Stimulated activated naive CD8-positive, alpha-beta T cell treated with anti-CD3 and anti-CD28 coated beads, Interleukin-15, Interleukin-2, amounts not matched to agents 100 ng/mL and 50 ng/mL, for 24 hours (primary cell): ENCODE results near the gene FRMD8.

Source experiments
- H3K27ac Mint-ChIP-seq: one replicate; pipeline ENCODE4 v1.8.0; 2021; ENCODE audit warnings: mild to moderate bottlenecking, mixed read lengths
- H3K27me3 Mint-ChIP-seq: one replicate; pipeline ENCODE4 v1.8.0; 2021; ENCODE audit warnings: mixed read lengths
- H3K36me3 Mint-ChIP-seq: one replicate; pipeline ENCODE4 v1.8.0; 2021; ENCODE audit warnings: low read depth, mixed read lengths
- H3K4me1 Mint-ChIP-seq: one replicate; pipeline ENCODE4 v1.8.0; 2021; ENCODE audit warnings: low read depth, mixed read lengths
- H3K4me3 Mint-ChIP-seq: one replicate; pipeline ENCODE4 v1.8.0; 2021; ENCODE audit warnings: mild to moderate bottlenecking, mixed read lengths
- H3K9me3 Mint-ChIP-seq: one replicate; pipeline ENCODE4 v1.8.0; 2021; ENCODE audit warnings: mixed read lengths

The FRMD8 gene

DNA sequence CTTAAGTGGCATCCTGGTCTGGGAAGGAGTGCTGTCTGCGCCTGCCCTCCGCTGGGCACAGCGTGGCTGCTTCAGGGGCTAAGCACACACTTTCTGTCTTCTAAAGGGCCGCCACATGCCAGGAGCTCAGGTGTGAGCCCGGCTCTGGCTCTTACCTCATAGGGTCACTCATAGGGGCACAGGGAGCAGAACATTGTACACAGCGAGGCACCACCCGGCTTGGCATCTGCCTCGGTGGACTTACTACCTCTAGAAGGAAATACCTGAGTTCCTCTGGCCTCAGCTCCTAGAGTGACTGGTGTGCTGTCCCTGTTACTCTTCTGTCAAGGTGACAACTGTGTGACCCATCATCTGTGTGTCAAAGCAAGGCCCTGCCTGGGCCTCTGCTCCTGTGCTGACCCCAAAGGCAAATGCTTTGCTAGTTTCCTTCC lies 49.6 kb downstream of the FRMD8 start:
- no peaks in the 10 kb centered on the region for H3K9me3 Mint-ChIP-seq
- H3K4me3 Mint-ChIP-seq: no peak overlapping the region
- no peaks in the 10 kb centered on the region for H3K27me3 Mint-ChIP-seq
- H3K36me3 Mint-ChIP-seq: peaks cover 71% of the 10 kb centered on the region
- H3K27ac Mint-ChIP-seq: peak overlapping the region; percentile 61
- H3K4me1 Mint-ChIP-seq: peaks cover 90% of the 10 kb centered on the region

DNA sequence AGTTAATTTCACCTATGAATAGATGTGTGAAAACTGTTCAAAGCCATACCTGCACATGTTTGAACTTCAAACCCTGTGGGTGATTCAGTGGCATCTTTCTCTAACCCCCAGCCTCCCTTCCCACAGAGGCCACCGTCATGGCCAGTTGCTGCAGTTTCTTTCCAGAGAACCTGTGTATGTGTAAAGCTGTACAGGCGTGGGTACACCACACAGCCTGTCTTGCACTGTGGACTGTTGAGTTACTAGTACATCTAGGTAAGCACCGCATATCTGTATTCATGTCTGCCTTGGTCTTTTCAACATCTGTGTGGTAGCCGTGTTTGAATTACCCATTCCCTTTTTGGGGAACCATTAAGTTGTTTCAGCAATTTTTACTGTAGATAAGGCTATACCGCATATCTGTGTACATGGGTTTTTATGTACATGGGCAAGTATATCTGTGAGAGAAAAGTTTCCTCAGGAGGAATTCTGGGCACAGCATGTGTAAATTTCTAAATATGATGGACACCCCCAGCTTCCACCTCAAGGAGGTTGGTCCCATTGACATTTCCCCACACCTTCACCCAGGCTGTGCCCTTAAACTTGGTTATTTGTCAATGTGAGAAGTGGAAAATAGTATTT lies 50.1 kb downstream of the FRMD8 start:
- Mint-ChIP-seq H3K27ac (peak overlapping the region; percentile 71), H3K4me1 (peaks cover 90% of the 10 kb centered on the region), H3K9me3 (no peaks in the 10 kb centered on the region), H3K36me3 (peaks cover 73% of the 10 kb centered on the region), H3K4me3 (no peak overlapping the region), H3K27me3 (no peaks in the 10 kb centered on the region)

DNA sequence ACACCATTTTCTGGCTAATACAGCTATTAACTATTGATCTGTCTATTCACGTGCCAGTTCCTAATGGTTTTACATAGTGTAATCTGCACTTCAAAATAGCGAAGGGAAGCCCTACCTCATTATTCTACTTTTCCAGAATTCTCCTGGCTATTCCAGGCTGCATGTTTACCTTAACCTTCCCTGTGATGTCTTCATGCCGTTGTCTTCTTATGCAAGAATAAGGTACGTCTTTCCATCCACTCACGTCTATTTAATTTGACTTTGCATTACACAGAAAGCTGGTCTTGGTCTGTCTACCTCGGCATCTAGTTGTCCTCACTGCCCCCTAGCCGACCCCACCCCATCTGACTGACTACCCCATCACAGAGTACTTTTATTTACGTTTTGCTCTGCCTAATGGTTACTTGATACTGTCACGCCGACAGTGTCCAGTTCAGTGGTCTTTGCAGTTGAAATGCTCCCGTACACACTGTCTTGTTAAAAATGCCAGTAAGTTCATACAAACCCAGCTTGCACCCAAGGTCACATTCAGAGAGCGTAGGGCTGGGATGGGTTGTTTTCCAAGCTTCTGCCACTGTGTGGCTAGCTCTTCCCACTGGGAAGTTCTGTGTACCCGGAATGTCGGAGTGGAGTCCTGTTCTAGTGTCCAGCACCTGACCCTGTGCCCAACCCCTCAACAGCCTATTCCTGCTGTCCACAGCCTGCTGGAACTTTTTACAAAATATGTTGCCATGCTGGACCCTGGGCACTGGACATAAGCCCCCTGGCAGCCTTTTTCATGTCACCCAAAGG lies 51.2 kb downstream of the FRMD8 start:
- H3K36me3 Mint-ChIP-seq: peaks cover 73% of the 10 kb centered on the region
- no peak overlapping the region for H3K4me3 Mint-ChIP-seq
- H3K9me3 Mint-ChIP-seq: no peaks in the 10 kb centered on the region

DNA sequence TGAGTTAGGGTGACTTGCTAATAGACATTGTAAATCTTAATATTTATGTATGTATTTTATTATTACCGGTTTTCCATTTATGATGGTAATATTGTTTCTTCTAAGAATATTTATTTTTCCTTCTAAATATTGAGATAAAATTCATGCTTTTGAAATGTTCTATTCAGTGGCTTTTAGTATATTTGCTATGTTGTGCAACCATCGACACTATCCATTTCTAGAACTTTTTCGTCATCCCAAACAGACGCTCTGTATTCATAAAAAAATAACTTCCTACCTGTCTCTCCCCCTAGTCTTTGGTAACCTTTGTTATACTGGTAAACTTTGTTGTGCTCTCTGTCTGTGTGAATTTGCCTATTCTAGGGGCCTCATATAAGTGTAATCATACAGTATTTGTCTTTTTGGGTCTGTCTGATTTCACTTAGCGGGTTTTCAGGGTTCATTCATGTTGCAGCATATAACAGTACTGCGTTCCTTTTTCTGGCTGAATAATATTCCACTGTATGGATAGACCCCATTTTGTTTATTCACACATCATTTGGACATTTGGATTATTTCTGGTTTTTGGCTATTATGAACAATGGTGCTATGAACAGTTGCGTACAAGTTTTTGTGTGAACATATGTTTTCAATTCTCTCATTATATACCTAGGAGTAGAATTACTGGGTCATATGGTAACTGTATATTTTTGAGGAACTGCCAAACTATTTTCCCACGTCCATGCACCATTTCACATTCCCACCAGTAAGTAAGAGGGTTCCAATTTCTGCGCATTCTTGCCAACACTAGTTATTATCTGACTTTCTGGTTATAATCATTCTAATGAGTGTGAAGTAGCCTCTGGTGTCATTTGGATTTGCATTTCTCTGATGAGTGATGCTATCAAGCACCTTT lies 52.1 kb downstream of the FRMD8 start:
- H3K36me3 Mint-ChIP-seq: peaks cover 74% of the 10 kb centered on the region
- no peak overlapping the region for H3K4me3 Mint-ChIP-seq
- H3K27me3 Mint-ChIP-seq: no peaks in the 10 kb centered on the region
- H3K4me1 Mint-ChIP-seq: peaks cover 89% of the 10 kb centered on the region
- H3K9me3 Mint-ChIP-seq: no peaks in the 10 kb centered on the region
- no peak overlapping the region for H3K27ac Mint-ChIP-seq

More for the DNA sequence above, 51.2 kb downstream of the FRMD8 start:
- Mint-ChIP-seq H3K27ac (no peak overlapping the region), H3K4me1 (peaks cover 89% of the 10 kb centered on the region), H3K27me3 (no peaks in the 10 kb centered on the region)

DNA sequence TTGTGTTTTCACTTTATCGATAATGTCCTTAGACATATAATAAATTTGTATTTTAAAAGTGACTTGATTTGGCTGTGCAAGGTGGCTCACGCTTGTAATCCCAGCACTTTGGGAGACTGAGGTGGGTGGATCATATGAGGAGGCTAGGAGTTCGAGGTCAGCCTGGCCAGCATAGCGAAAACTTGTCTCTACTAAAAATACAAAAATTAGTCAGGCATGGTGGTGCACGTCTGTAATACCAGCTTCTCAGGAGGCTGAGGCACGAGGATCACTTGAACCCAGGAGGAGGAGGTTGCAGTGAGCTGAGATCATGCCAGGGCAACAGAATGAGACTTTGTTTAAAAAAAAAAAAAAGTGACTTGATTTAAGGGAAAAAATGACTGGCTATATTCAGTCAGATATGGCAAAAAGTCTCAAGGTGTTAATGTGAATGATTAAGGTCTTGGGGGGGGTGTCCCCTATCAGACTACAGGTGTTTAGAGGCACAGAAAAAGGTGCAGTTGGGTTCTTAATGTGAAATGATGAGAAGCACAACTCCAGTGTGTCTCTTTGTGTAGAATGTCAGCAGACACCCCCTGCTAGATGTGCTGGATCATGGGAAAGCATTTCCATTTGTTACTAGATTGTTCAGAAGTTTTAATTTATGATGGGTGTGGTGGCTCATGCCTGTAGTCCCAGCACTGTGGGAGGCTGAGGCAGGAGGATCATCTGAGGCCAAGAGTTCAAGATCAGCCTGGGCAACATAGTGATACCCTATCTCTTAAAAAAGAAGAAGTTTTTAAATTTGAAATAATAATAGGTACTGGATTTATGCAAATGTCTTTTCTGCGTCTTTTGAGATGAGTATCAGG lies 53.1 kb downstream of the FRMD8 start:
- peak overlapping the region; percentile 47 for H3K4me3 Mint-ChIP-seq
- peaks cover 87% of the 10 kb centered on the region for H3K4me1 Mint-ChIP-seq
- H3K27me3 Mint-ChIP-seq: no peaks in the 10 kb centered on the region
- H3K9me3 Mint-ChIP-seq: no peaks in the 10 kb centered on the region
- H3K27ac Mint-ChIP-seq: peak overlapping the region; percentile 85
- peaks cover 74% of the 10 kb centered on the region for H3K36me3 Mint-ChIP-seq

DNA sequence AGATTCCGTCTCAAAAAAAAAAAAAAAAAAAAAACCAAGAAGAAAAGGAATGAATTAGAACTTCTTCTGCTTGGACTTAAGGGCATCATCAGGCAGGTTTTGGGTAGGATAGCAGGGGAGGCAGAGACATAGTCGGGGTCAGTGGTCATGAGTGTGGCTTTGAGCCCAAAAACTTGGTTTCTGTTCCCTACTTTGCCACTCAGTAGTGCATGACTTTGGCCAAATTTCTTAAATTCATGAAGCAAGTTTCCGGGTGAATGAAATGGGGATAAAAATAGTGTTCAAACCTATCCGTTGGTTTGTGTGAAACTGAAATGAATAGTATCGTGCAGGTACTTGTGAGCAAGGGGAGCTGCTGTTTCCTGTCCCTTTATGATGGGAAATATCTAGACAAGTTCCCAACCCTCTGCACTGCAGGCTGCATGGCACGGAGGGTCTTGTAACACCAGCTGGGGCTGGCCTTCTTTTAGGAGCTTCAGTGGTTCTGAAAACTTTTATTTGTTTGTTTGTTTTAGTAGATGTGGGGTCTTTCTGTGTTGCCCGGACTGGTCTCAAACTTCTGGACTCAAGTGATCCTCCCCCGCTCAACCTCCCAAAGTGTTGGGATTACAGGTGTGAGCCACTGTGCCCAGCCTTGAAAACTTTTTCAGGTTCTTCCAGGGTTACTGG lies 54.5 kb downstream of the FRMD8 start:
- no peaks in the 10 kb centered on the region for H3K27me3 Mint-ChIP-seq
- H3K4me1 Mint-ChIP-seq: peaks cover 79% of the 10 kb centered on the region
- H3K36me3 Mint-ChIP-seq: peaks cover 67% of the 10 kb centered on the region
- H3K27ac Mint-ChIP-seq: peak overlapping the region; percentile 90
- H3K9me3 Mint-ChIP-seq: no peaks in the 10 kb centered on the region
- peak overlapping the region; percentile 60 for H3K4me3 Mint-ChIP-seq

DNA sequence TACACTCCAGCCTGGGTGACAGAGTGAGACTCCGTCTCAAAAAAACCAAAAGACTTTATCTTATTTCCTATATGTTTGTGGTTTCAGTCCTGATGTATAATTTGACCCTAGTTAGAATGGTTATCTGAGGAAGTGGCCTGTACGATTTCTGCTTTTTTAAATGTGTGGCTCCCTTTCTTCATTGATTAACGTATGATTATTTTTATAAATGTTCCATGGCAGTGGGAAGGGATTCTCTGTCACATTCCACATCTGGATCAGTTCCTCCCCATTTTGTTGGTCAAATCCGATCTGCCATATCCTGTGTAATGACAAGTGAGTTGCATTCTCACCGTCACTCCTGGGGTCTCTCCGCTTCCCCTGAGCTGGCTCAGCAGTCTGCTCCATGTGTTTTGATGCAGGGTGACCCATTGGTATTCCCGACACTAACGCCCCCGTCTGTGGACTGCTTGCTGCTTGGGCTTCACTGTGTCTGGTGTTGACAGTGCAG lies 56.5 kb downstream of the FRMD8 start:
- Mint-ChIP-seq H3K36me3 (peaks cover 52% of the 10 kb centered on the region), H3K4me1 (peaks cover 64% of the 10 kb centered on the region), H3K4me3 (no peak overlapping the region), H3K27ac (peak overlapping the region; percentile 69), H3K27me3 (no peaks in the 10 kb centered on the region), H3K9me3 (no peaks in the 10 kb centered on the region)

DNA sequence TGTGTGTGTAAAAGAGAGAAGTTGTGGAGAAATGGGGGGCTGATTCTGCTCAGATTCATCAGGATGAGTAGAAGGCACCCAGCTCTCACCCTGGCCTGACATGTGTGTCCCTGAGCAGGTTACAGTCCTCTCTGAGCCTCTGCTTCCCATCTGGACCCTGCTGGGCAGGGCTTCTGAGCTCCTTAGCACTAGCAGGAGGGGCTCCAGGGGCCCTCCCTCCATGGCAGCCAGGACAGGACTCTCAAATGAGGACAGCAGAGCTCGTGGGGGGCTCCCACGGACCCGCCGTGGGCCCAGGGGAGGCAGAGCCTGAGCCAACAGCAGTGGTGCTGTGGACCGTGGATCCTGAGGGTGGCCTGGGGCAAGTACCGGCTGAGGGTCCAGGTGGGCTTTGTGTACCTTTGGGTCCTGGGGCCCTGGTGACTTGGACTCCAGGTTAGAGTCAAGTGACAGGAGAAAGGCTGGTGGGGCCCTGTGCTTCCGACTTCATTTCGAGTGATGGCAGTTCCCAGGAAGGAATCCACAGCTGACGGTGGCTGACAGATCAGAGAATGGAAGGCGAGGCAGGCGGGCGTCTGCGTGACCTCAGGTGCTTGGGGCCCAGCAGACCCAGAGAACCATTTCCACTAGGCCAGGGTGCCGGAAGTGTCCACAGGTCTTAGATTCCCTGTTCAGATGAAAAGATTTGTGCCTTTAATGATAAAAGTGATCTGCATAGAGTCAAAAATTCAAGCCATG lies 58.0 kb downstream of the FRMD8 start:
- Mint-ChIP-seq H3K27ac (peak overlapping the region; percentile 60), H3K9me3 (no peaks in the 10 kb centered on the region), H3K27me3 (no peaks in the 10 kb centered on the region), H3K36me3 (peaks cover 40% of the 10 kb centered on the region), H3K4me1 (peaks cover 61% of the 10 kb centered on the region), H3K4me3 (no peak overlapping the region)

DNA sequence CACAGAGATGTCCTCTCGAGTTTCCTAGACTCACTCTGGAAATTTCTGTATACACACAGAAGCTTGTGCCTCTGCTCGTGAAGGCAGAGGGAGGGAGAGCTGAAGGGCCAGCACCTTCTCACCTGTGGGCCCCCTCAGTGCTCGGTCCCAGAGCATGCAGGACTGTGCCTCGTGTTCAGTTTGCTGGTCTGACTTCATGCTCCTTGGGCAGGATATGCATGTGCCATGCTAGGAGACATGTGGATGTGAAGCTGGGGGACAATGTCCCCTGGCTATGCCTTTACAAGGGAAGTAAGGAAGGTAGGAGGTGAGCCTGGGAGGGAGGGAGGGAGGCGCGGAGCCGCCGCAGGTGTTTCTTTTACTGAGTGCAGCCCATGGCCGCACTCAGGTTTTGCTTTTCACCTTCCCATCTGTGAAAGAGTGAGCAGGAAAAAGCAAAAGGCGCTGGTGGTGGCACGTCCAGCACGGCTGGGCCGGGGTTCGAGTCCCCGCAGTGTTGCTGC lies 58.7 kb downstream of the FRMD8 start:
- H3K27ac Mint-ChIP-seq: peak overlapping the region; percentile 60
- no peaks in the 10 kb centered on the region for H3K27me3 Mint-ChIP-seq
- no peak overlapping the region for H3K4me3 Mint-ChIP-seq
- no peaks in the 10 kb centered on the region for H3K9me3 Mint-ChIP-seq
- peaks cover 54% of the 10 kb centered on the region for H3K4me1 Mint-ChIP-seq
- peaks cover 34% of the 10 kb centered on the region for H3K36me3 Mint-ChIP-seq

DNA sequence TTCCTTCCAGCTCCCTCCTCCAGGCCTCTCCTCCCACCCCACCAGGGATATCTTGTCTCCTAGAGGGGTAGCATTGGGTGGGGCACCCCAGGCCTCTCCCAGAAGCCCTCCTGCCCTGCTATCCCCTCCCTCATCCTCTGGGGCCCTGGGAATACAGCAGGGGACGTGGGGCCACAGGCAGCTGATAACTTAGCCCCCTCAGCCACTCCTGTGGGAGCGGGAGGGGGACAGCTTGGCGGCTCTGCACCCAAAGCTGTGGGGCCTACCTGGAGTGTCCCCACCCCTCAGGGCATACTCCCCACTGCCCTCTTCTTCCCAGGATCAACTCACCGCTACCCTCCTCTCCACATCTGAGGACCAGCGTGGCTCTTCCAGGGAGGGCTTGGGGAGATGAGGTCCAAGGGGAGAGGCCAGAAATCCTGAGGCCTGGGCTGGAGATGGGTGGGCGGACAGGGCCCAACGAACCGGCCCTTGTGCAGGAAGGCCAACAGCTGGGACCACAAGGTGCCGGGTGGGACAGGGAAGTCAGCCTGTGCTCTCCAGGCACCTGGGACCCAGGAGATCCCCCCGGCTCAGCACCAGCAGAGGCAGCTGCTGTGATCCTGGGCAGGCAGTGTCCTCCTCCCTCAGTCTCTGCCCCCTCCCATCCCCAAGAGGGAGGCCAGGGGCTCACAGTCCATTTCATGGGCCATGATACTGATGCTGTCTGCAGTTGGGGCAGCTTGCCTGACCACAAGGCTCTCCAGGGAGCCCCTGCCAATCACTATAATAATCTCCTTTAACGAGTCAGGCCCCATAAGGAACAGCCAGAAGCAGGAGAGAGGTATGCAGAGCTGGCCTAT lies 59.4 kb downstream of the FRMD8 start:
- Mint-ChIP-seq H3K36me3 (peaks cover 30% of the 10 kb centered on the region), H3K4me1 (peaks cover 47% of the 10 kb centered on the region), H3K9me3 (no peaks in the 10 kb centered on the region), H3K27me3 (no peaks in the 10 kb centered on the region), H3K4me3 (no peak overlapping the region), H3K27ac (peak overlapping the region; percentile 40)

DNA sequence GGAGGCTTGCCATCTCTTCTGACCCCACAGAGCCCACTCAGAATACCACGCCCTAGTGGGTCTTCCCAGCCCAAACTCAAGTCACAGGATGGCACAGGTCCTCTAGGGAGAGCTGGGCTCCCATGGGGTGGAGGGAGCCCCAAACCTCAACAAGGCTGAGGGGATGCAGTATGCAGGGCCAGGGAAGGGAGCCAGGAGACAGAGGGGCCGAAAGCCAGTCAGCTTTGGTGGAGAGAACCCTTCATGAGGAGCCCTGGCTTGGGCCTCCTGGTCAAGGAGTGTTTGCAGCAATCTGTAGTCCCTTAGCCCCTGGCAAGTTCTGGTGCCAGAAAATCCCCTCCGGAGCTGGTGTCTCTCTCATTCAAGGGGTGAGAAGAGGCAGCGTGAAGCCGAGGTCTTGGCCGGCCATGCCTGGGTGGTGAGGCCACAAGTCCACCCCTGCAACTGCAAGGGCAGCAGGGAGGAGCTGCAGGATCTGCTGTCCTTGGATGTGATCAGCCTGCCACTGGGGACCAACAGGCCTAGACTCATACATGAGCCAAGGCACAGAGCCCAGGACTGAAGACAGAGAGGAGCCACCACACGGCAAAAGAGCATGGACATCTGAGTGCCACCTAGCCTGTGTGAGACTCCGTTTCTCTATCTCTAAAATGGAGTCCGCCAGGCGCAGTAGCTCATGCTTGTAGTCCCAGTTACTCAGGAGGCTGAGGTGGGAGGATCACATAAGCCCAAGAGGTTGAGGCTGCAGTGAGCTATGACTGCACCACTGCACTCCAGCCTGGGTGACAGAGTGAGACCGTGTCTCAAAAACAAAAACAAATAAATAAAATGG lies 60.2 kb downstream of the FRMD8 start:
- Mint-ChIP-seq H3K27ac (peak overlapping the region; percentile 40), H3K4me1 (peaks cover 40% of the 10 kb centered on the region), H3K27me3 (no peaks in the 10 kb centered on the region), H3K9me3 (no peaks in the 10 kb centered on the region), H3K4me3 (no peak overlapping the region), H3K36me3 (peaks cover 24% of the 10 kb centered on the region)

DNA sequence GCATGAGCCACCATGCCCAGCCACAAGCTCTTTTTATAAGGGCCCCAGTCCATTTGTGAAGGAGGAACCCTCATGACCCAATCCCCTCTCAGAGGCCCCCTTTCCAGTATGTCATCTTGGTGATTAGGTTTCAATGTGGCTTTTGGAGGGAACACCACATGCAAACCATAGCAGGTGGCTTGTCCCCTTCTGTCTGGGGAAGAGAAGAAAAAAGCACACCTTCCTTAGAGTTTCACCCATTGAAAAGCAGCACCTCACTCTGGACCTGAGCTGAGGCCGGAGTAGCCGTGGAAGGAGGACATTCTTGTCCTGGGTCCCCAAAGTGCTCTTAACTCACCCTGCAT lies 61.6 kb downstream of the FRMD8 start:
- no peak overlapping the region for H3K27ac Mint-ChIP-seq

More for the DNA sequence above, 61.6 kb downstream of the FRMD8 start:
- Mint-ChIP-seq H3K4me3 (no peak overlapping the region), H3K4me1 (peaks cover 29% of the 10 kb centered on the region), H3K36me3 (peaks cover 16% of the 10 kb centered on the region), H3K9me3 (no peaks in the 10 kb centered on the region), H3K27me3 (no peaks in the 10 kb centered on the region)
